Fibroblast of villous mesenchyme (primary cell): ENCODE data around the gene NHSL2. TPM values are rescaled to one million over a fixed set of nuclear protein-coding genes. Genes with fewer than 3 reads are reported as not detected.
A peak's percentile ranks its signal among the peaks of the same experiment; 100 is the strongest.
"Not testable (repeated sequence)": the region's sequence is repeated elsewhere in the genome, so short reads cannot be mapped to it uniquely, and the experiment has no call there.

ENCODE experiments used
- DNase-seq: peaks from one replicate; pipeline ENCODE4 v3.0.0-alpha.2; 2010; ENCODE audit warnings: low read depth
- H3K4me3 ChIP-seq: 2 replicates; pipeline ENCODE4 v1.5.1; 2011; ENCODE audit warnings: low read depth, mild to moderate bottlenecking, low read length
- total RNA-seq: library from RNA; depleted of rRNA; stranded (reverse); fragments of >200 nt; gene quantifications from 2 replicates; pipeline ENCODE4 v1.2.3, GENCODE V29; 2012
- TF ChIP-seq, protein P1 (sequence below): IDR thresholded peaks from 2 replicates; pipeline ENCODE4 v1.5.1; 2012; ENCODE audit warnings: low read depth, mild to moderate bottlenecking, low read length; ENCODE audit not compliant: insufficient read depth

The NHSL2 gene
- total RNA-seq, 1 donor = 9.9 TPM

DNA sequence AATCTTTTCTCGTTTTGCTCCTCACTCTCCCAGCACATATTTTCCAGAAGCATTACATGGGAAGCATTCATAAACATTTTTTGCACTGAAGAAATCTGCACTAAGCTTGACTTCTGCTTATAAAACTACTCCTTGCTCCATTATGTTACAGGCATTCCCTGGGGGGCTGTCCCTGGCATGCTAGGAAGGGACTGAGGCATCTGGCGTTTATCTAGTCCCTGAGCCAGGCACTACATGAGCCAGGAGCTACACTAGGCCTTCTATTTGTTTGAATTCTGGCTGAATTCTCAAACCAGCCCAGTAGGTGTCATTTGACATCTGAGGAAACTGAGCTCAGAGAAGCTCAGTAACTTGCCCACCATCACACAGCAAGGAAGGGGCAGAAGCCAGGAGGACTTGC is 43.3 kb downstream of the NHSL2 start:
- peak; percentile 15 for DNase-seq
- H3K4me3 ChIP-seq = no peak overlapping the region
- TF ChIP-seq, protein P1, sequence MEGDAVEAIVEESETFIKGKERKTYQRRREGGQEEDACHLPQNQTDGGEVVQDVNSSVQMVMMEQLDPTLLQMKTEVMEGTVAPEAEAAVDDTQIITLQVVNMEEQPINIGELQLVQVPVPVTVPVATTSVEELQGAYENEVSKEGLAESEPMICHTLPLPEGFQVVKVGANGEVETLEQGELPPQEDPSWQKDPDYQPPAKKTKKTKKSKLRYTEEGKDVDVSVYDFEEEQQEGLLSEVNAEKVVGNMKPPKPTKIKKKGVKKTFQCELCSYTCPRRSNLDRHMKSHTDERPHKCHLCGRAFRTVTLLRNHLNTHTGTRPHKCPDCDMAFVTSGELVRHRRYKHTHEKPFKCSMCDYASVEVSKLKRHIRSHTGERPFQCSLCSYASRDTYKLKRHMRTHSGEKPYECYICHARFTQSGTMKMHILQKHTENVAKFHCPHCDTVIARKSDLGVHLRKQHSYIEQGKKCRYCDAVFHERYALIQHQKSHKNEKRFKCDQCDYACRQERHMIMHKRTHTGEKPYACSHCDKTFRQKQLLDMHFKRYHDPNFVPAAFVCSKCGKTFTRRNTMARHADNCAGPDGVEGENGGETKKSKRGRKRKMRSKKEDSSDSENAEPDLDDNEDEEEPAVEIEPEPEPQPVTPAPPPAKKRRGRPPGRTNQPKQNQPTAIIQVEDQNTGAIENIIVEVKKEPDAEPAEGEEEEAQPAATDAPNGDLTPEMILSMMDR = no peak

DNA sequence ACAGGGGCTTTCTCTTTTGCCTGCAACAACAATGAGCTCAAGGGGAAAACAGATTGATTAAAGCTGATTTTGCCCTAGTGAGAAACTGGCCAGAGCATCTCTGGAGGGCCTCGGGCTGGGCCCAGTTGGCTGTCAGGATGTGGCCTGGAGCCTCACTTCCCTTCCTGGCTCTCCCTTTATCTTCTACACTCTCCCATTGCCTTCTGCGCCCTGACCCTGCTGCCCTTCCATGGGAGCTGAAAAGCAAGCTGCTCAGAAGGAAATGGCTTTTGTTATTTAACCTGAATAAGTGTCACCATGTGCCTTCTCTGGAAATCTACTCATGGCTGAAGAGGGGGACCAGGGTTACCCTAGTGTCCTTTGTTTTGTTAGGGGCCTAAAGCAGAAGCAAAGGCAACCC is 43.8 kb downstream of the NHSL2 start:
- TF ChIP-seq, protein P1 = no peak
- no peak overlapping the region for H3K4me3 ChIP-seq
- DNase-seq = no peak

DNA sequence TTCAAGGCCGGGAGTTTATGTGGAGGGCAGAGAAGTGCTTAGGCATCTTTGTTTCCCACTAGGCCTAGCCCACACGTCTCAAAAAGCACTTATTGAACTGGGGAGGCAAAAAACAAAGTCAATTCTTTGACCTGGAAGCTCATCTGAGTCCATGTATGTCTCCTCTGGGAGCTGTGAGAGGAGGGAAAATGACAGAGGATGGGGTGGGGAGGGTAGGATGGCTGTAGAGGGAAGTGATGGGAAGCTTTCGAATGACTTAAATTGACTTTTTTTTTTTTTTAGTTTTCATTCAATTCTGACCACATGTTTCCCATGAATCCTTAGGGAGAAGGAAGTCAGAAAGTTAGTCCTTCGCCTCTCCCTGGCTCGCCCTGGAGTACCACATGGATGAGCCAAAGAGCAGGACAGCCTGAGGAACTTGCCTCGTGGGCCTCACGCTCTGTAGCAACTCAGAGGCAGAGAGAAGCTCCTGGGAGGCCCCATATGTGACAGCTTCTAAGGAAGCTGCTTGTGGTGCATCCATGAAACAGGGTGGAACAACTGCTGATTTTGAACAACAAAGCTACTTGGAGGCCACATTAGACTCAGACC is 45.0 kb downstream of the NHSL2 start:
- DNase-seq = no peak
- TF ChIP-seq, protein P1 = no peak
- no peak overlapping the region for H3K4me3 ChIP-seq

DNA sequence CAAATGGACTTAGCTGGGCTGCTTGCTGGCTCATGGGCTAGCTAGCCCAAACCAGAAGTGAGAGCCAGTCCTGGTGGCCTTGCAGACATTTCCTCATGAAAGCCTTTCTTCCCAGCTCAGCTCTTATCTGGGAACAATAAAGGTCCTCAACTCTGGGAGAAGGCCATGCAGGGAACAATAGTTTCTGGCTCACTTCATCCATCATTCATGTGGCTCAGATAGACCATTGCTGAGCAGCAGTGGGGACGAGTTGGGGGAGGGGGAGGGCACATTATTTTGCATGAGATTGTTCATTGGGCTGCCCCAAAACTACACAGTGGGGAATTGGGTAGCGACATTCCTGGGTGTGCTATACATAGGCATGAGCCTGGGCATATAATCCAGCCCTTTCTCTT is 47.6 kb downstream of the NHSL2 start:
- TF ChIP-seq, protein P1 = no peak
- no peak overlapping the region for H3K4me3 ChIP-seq
- no peak for DNase-seq

DNA sequence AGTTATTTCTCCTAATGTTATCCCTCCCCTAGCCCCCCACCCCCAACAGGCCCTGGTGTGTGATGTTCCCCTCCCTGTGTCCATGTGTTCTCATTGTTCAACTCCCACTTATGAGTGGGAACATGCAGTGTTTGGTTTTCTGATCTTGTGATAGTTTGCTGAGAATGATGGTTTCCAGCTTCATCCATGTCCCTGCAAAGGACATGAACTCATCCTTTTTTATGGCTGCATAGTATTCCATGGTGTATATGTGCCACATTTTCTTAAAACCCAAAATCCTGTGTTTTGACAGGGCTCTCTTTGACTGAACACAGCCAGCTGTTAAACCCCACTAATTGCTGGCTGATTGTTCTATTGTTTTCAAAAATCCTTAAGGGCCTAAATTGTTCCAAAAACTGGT is 53.5 kb downstream of the NHSL2 start:
- not testable (repeated sequence) for DNase-seq, H3K4me3 ChIP-seq

DNA sequence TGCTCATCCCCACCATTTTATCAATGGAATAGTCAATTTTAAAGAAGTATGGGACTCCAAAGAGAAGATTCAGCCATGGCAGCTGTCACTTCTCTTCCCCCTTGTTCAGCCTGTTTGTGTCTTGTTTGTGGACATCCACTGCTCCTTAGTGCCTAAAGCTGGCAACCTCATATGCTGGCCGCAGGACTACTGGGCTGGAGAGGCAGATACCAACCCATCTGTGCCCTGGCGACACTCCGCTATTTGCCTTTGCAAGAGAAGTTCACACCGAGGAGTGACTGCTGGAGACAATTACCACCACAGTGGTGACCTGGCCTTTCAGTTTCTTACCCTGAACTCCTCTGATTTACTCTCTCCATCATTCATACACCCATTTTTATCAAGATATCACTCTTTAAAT is 64.3 kb downstream of the NHSL2 start:
- no peak overlapping the region for H3K4me3 ChIP-seq
- no peak for DNase-seq
- TF ChIP-seq, protein P1 = no peak

DNA sequence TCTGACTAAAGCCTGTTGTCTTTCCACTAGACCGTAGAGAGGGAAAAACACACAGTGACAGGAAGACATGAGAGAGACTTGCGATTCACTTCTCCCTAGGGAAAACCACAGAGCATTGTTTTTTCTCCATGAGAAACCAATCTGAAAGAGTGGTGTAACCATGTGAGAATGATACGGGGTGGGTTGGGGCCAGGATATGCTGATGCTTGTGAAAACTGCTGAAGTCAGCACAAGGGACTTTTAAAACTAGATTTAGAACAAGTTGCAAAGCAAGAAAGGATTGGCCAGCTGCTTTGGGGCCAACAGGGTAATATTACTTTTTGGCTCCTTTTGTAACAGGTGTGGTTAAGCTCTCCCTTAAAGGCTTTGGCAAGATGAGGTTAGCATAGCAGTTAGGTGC is 66.1 kb downstream of the NHSL2 start:
- TF ChIP-seq, protein P1 = no peak
- H3K4me3 ChIP-seq = no peak overlapping the region
- DNase-seq = no peak
